HG03354 (cell line): ENCODE measurements around the gene GPR83.
"Not testable (repeated sequence)": the region's sequence is repeated elsewhere in the genome, so short reads cannot be mapped to it uniquely, and the experiment has no call there.

Experiments used
- ATAC-seq: cut with Tn5 transposase; IDR thresholded peaks from one replicate; pipeline ENCODE4 v1.9.1; 2021; ENCODE audit warnings: mild to moderate bottlenecking; ENCODE audit not compliant: unreplicated experiment, poor library complexity, severe bottlenecking

Gene GPR83

GRCh38 chr11:94379613-94380012, 21.6 kb downstream of the GPR83 start:
- ATAC-seq, result no peak

- ATAC-seq, result no peak
Observed at GRCh38 chr11:94376841-94377240, 24.4 kb downstream of the GPR83 start.

GRCh38 chr11:94370576-94370975, 30.6 kb downstream of the GPR83 start:
- not testable (repeated sequence) for ATAC-seq

GRCh38 chr11:94350850-94351563, 50.2 kb downstream of the GPR83 start:
- ATAC-seq, result not testable (repeated sequence)

GRCh38 chr11:94346311-94346710, 54.9 kb downstream of the GPR83 start:
- not testable (repeated sequence) for ATAC-seq

GRCh38 chr11:94343495-94343894, 57.7 kb downstream of the GPR83 start:
- no peak for ATAC-seq

GRCh38 chr11:94342250-94342649, 59.0 kb downstream of the GPR83 start:
- ATAC-seq, result no peak

GRCh38 chr11:94338651-94339050, 62.6 kb downstream of the GPR83 start:
- no peak for ATAC-seq

GRCh38 chr11:94336033-94336432, 65.2 kb downstream of the GPR83 start:
- no peak for ATAC-seq

GRCh38 chr11:94332814-94333213, 68.4 kb downstream of the GPR83 start:
- no peak for ATAC-seq

- ATAC-seq, result no peak
Observed at GRCh38 chr11:94330789-94331188, 70.4 kb downstream of the GPR83 start.

- ATAC-seq, result no peak
Observed at GRCh38 chr11:94329501-94329900, 71.7 kb downstream of the GPR83 start.

- ATAC-seq, result no peak
Observed at GRCh38 chr11:94328587-94329080, 72.6 kb downstream of the GPR83 start.
